ENCODE results near the gene KCTD19.

The KCTD19 gene

GRCh38 chr16:67242138-67242730 lies 84.3 kb downstream of the KCTD19 start:
- no peak for DNase-seq

- no peak for DNase-seq
Measured at GRCh38 chr16:67241008-67241900, 85.3 kb downstream of the KCTD19 start.

GRCh38 chr16:67240506-67240905 lies 86.0 kb downstream of the KCTD19 start:
- DNase-seq, result no peak
